Heart left ventricle (tissue), 16 donors: ENCODE data around the gene CYP27C1. TPM values are rescaled to one million over a fixed set of nuclear protein-coding genes. Genes with fewer than 3 reads are reported as not detected.
A peak's percentile ranks its signal among the peaks of the same experiment; 100 is the strongest.

Source experiments
- ATAC-seq, 4 donors: fragments of 200-7000 bp; cut with Tn5 transposase; one replicate each; pipeline ENCODE4 v1.9.1; 2020 to 2022; ENCODE audit warnings: moderate library complexity in 4 of 4, mild to moderate bottlenecking in 3 of 4, moderate number of reproducible peaks in 1 of 4
- DNase-seq, 5 donors: peaks; one replicate each; pipeline ENCODE4 v3.0.0-alpha.2; 2020
- H3K27ac ChIP-seq, 12 donors: fragments of 200-600 bp; sonication (generic) in 4 of 12; one replicate each; pipeline versions ENCODE4 v1.5.0 to v1.8.0; 2016 to 2022; ENCODE audit warnings: mild to moderate bottlenecking in 2 of 12
- H3K27me3 ChIP-seq, 9 donors: fragments of 200-600 bp; sonication (generic) in 2 of 9; one replicate each; pipeline versions ENCODE4 v1.5.1 to v1.8.0; 2016 to 2022; ENCODE audit warnings: mild to moderate bottlenecking in 3 of 9
- H3K36me3 ChIP-seq, 9 donors: fragments of 200-600 bp; sonication (generic) in 2 of 9; one replicate each; pipeline versions ENCODE4 v1.5.0 to v1.8.0; 2018 to 2022; ENCODE audit warnings: mild to moderate bottlenecking in 2 of 9
- H3K4me1 ChIP-seq, 12 donors: fragments of 200-600 bp; sonication (generic) in 4 of 12; one replicate each; pipeline versions ENCODE4 v1.5.0 to v1.8.0; 2016 to 2022; ENCODE audit warnings: mild to moderate bottlenecking in 3 of 12
- H3K4me3 ChIP-seq, 12 donors: fragments of 200-600 bp; sonication (generic) in 4 of 12; one replicate each; pipeline versions ENCODE4 v1.5.0 to v1.8.0; 2017 to 2022; ENCODE audit warnings: mild to moderate bottlenecking in 9 of 12, moderate library complexity in 4 of 12
- H3K9me3 ChIP-seq, 12 donors: fragments of 200-600 bp; sonication (generic) in 4 of 12; one replicate each; pipeline versions ENCODE4 v1.5.0 to v1.8.0; 2016 to 2022; ENCODE audit warnings: mild to moderate bottlenecking in 1 of 12
- CTCF ChIP-seq, 12 donors: fragments of 200-600 bp; sonication (generic) in 4 of 12; IDR thresholded peaks; one replicate each; pipeline versions ENCODE4 v1.5.0 to v1.8.0; 2018 to 2022; ENCODE audit warnings: antibody characterized with exemption in 12 of 12, mild to moderate bottlenecking in 5 of 12
- POLR2A ChIP-seq, 2 donors: fragments of 450-650 bp; IDR thresholded peaks; one replicate each; pipeline ENCODE4 v1.6.1; 2017; ENCODE audit warnings: antibody characterized with exemption in 2 of 2, mild to moderate bottlenecking in 2 of 2, moderate library complexity in 2 of 2
- WGBS, 4 donors: extraction: QIAGEN DNeasy Blood & Tissue Kit in 2 of 4; methylation state at CpG; one replicate each; pipeline versions ENCODE4 v1.1.5 to v1.1.7; 2013 to 2018; 5-methylcytosine and 5-hydroxymethylcytosine counted together
- intact Hi-C, 10 donors: fragments of 100-400 bp; cut with DNase I; formaldehyde crosslinking; loops; one replicate each; pipeline versions ENCODE4 v1.11.1 to v1.14.2; 2022
- polyA plus RNA-seq, 2 donors: library from polyadenylated mRNA; stranded (reverse); fragments of 200-250 nt; gene quantifications; one replicate each; pipeline ENCODE4 v1.2.3, GENCODE V29; 2013
- total RNA-seq, 9 donors: library from RNA; depleted of rRNA in 2 of 9; stranded (reverse); fragments of >200 nt in 2 of 9; fragmentation: NEBNext Ultra II Directional in 3 of 9; extraction: Animal tissue kit (Norgen Biotek cat#: 25700) in 3 of 9; gene quantifications; one replicate each; pipeline versions ENCODE4 v1.1.0 to v1.2.4, GENCODE V29; 2016 to 2023
- donor health status: ischemic (EF 13 %, LVEDD 7.1; RV severe dilation, severe dysfunction).
- donor health status: healthy with polysubstance abuse.
- donor health status: DM: no; HTN: yes; CAD: no.
- donor health status: DM: no; HTN: no; CAD: no.
- donor health status: ischemic (EF 25% LVEDD 6.9; RV normal size, moderate dysfunction).
- donor health status: ischemic (EF 25% LVEDD 5.7; RV mildly dilated, moderate dysfunction).
- donor health status: healthy.
- donor health status: DM: yes; HTN: yes; CAD: no.
- donor health status: ischemic (EF 35%, LVEDD 5.7; RV mildly dilated, moderate dysfunction).
- donor health status: nonischemic (EF 11% LVEDD 7.7; RV severe dilation, severe dysfunction).
- donor health status: DM: yes; HTN: yes; CAD: no.
- donor health status: PGD.
- donor health status: ischemic (EF 29% LVEDD 5.4; RV normal size, mild dysfunction).
- donor health status: nonischemic (EF 23%, LVEDD 6.1; RV moderate dilation, normal function).

The CYP27C1 gene
- total and polyA plus RNA-seq, 11 donors, result 0.06 to 0.44 (median 0.12) TPM; not detected in 8

- H3K36me3 ChIP-seq, result no peaks in the 10 kb centered on the region
- DNase-seq (no peak), ATAC-seq (no peak)
- H3K9me3 ChIP-seq, result peaks cover 0 to 14% (median under 1%) of the 10 kb centered on the region in 12 donors
- intact Hi-C loops, result no loop called here
- peaks cover 0 to 22% (median 0%) of the 10 kb centered on the region in 9 donors for H3K27me3 ChIP-seq
- 51 to 68% (median 53%) methylated on average over 4 of the region's 4 CpGs for WGBS, 4 donors
- no peak overlapping the region for H3K4me3 ChIP-seq
- peaks cover 0 to 8% (median 0%) of the 10 kb centered on the region in 12 donors for H3K4me1 ChIP-seq
- no peak for TF ChIP-seq CTCF (IDR thresholded peaks at IDR 0.05)
- no peak for TF ChIP-seq POLR2A (IDR thresholded peaks at IDR 0.05)
- H3K27ac ChIP-seq, result no peak overlapping the region
Measured at GRCh38 chr2:127208313-127208712, 11.8 kb downstream of the CYP27C1 start.

GRCh38 chr2:127205218-127206125 is 14.6 kb downstream of the CYP27C1 start:
- intact Hi-C loops, result no loop called here
- 53 to 72% (median 60%) methylated on average over 35 of the region's 35 CpGs for WGBS, 4 donors
- no peak for TF ChIP-seq CTCF (IDR thresholded peaks at IDR 0.05)
- no peak for TF ChIP-seq POLR2A (IDR thresholded peaks at IDR 0.05)
- H3K27ac ChIP-seq, result no peak overlapping the region
- DNase-seq (no peak), ATAC-seq (peak in 2 of 4 donors; percentile 42 to 79)
- peaks cover 0 to 8% (median 0%) of the 10 kb centered on the region in 12 donors for H3K4me1 ChIP-seq
- H3K9me3 ChIP-seq, result peaks cover 0 to 10% (median 0%) of the 10 kb centered on the region in 12 donors
- H3K4me3 ChIP-seq, result no peak overlapping the region
- no peaks in the 10 kb centered on the region for H3K36me3 ChIP-seq
- H3K27me3 ChIP-seq, result peaks cover 0 to 19% (median 2%) of the 10 kb centered on the region in 9 donors

GRCh38 chr2:127201452-127201851 is 18.6 kb downstream of the CYP27C1 start:
- Histone ChIP-seq H3K36me3 (no peaks in the 10 kb centered on the region), H3K27me3 (peaks cover 0 to 12% (median under 1%) of the 10 kb centered on the region in 9 donors), H3K4me1 (peaks cover 0 to 8% (median 0%) of the 10 kb centered on the region in 12 donors), H3K9me3 (peaks cover 0 to 6% (median 0%) of the 10 kb centered on the region in 12 donors), H3K27ac (no peak overlapping the region), H3K4me3 (no peak overlapping the region)
- DNase-seq (no peak), ATAC-seq (no peak)
- intact Hi-C loops, result no loop called here
- TF ChIP-seq CTCF (IDR thresholded peaks at IDR 0.05), result no peak
- no peak for TF ChIP-seq POLR2A (IDR thresholded peaks at IDR 0.05)
- WGBS, 4 donors, result 59 to 73% (median 64%) methylated on average over 5 of the region's 5 CpGs

GRCh38 chr2:127200962-127201361 is 19.1 kb downstream of the CYP27C1 start:
- intact Hi-C loops, result no loop called here
- no peak overlapping the region for H3K27ac ChIP-seq
- peaks cover 0 to 10% (median 0%) of the 10 kb centered on the region in 12 donors for H3K9me3 ChIP-seq
- H3K4me3 ChIP-seq, result no peak overlapping the region
- H3K4me1 ChIP-seq, result peaks cover 0 to 8% (median 0%) of the 10 kb centered on the region in 12 donors
- ATAC-seq, result no peak
- H3K27me3 ChIP-seq, result peaks cover 0 to 12% (median 0%) of the 10 kb centered on the region in 9 donors
- TF ChIP-seq CTCF (IDR thresholded peaks at IDR 0.05), result no peak
- TF ChIP-seq POLR2A (IDR thresholded peaks at IDR 0.05), result no peak
- no peak for DNase-seq
- WGBS, 4 donors, result 79 to 91% (median 89%) methylated on average over 4 to 7 of the region's 7 CpGs
- no peaks in the 10 kb centered on the region for H3K36me3 ChIP-seq
